Measurements from ENCODE around the gene PTDSS2. TPM values are rescaled to one million over a fixed set of nuclear protein-coding genes. Genes with fewer than 3 reads are reported as not detected.

PTDSS2 gene
- total RNA-seq, 1 donor from 2014 or later = 110 TPM

- DNase-seq (ENCODE audit: low read depth) = peak; percentile 78
Observed at GRCh38 chr11:488992-489391, 38.9 kb downstream of the PTDSS2 start.

DNA sequence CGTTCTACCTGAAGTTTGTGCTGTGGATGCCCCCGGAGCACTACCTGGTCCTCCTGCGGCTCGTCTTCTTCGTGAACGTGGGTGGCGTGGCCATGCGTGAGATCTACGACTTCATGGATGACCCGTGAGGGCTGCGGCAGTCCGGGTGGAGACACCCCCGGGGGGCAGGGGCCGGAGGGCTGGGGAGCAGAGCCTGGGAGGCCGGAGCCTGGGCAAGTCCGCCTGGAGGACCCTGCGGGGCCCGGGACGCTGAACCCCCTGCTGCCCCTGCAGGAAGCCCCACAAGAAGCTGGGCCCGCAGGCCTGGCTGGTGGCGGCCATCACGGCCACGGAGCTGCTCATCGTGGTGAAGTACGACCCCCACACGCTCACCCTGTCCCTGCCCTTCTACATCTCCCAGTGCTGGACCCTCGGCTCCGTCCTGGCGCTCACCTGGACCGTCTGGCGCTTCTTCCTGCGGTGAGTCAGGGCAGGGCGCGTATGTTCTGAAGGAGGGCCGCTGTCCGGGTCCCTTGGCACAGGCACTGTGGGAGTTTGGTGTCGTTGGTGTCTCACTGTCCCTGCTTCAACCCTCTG lies 39.6 kb downstream of the PTDSS2 start:
- no peak for DNase-seq (ENCODE audit: low read depth)

- no peak for DNase-seq (ENCODE audit: low read depth)
Observed at GRCh38 chr11:490186-490929, 40.3 kb downstream of the PTDSS2 start.

- DNase-seq (ENCODE audit: low read depth) = no peak
Observed at GRCh38 chr11:490930-491260, 40.8 kb downstream of the PTDSS2 start.

DNA sequence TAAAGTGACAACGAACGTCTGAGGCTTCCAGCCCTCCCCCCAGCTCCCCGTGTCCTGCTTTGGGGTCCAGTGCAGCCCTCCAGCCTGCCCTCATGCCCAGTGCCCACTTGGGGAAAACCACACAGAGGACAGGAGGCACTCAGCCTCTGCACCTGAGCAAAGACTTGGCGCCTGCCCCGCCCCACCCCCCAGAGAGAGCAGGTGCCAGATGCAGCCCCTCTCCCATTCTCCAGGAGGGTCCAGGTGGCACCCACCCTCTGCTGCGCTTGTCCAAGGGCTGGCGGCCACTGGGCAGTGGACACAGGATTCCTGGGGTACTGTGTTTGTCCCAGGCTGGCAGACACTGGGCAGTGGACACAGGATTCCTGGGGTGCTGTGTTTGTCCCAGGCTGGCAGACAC lies 41.3 kb downstream of the PTDSS2 start:
- DNase-seq (ENCODE audit: low read depth) = no peak

GRCh38 chr11:492427-493226 lies 42.5 kb downstream of the PTDSS2 start:
- DNase-seq (ENCODE audit: low read depth) = no peak

DNA sequence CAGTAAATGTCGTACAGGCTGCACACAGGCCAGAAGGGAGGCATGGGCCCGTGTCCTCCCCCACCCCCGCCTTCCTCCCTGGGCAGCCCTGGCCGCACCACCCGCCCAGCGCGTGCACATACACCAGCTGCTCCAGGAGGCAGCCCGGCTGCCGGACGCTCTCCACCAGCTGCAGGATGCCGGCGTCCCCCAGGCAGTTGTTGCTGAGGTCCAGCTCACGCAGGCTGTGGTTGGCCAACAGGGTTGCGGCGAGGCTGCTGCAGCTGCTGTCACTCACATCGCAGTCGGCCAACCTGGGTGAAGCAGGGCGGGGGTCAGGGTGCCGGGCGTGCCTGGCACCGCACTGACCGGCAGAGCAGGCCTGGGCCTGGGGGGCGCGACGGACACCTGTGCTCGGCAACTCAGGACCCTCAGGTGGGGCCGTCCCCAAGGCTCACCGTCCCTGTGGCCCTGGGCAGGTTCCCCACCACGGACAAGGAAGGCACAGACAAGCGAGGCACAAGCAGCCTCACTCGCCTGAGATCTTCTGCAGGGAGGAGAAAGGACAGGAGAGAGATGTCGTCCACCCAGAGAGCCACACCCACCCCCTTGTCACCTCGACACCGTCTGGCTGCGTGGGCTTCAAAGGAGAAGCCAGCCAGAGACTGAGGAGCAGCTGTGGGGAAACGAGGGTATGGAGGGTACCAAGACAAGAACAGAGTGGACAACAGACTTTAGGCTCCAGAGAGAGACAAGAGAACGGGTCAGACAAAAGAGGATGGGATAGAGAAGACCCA lies 44.9 kb downstream of the PTDSS2 start:
- DNase-seq (ENCODE audit: low read depth) = peak; percentile 97

GRCh38 chr11:495537-495931 lies 45.5 kb downstream of the PTDSS2 start:
- peak; percentile 78 for DNase-seq (ENCODE audit: low read depth)

GRCh38 chr11:496834-497564 lies 46.9 kb downstream of the PTDSS2 start:
- DNase-seq (ENCODE audit: low read depth) = no peak

DNA sequence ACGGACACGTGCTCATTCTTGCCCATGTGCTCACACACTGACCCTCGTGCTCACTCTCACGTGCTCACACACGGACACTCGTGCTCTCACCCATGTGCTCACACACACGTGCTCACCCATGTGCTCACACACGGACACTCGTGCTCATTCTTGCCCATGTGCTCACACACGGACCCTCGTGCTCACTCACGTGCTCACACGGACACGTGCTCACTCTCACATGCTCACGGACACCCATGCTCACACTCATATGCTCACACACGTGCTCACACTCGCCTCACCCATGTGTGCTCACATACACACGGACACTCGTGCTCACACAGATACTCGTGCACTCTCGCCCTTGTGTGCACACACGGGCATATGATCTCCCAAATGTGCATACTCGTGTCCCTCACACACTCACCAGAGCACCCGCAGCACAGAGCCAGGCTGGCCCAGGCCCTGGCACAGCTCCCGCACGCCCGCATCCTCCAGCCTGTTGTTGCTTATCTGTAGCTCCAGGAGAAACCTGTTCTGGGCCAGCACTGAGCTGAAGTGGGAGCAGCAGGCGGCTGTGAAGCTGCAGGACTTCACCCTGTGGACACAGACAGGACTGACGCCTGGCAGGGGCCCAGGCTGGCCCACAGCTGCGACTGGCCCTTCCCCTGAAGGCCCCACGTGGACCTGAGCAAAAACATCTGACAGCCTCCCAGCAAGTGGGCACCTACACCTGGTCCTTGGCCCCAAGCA lies 47.7 kb downstream of the PTDSS2 start:
- DNase-seq (ENCODE audit: low read depth) = peak; percentile 59

GRCh38 chr11:498297-499181 lies 48.5 kb downstream of the PTDSS2 start:
- DNase-seq (ENCODE audit: low read depth) = no peak

- peak; percentile 83 for DNase-seq (ENCODE audit: low read depth)
Observed at GRCh38 chr11:499201-500076, 49.4 kb downstream of the PTDSS2 start.

DNA sequence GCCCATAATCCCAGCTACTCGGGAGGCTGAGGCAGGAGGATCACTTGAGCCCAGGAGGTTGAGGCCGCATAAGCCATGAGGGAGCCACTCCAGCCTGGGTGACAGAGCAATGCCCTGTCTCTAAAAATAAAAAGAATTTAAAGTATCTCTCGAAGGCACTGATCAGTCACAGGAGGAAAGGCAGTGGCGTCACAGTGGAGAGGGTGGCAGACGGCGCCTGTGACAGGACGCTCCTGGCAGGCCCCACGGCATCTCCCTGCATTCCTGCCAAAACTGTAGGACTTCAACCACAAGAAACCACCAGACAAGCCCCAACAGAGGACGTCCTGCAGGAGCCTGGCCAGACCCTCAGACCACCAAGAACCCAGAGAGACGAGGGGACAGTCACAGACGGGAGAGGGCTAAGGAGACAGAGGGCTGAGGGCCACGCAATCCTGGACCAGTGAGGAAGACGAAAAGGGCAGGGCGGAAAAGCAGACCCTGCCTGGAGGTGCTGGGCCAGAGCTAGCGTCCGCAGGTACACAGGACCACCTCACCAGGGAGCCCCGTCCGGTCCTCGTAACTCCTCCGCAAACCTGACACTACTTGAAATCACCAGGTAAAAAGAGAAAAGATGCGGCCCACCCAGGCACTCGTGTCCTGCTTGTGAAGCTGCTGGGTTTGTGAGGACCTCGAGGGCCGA lies 51.1 kb downstream of the PTDSS2 start:
- no peak for DNase-seq (ENCODE audit: low read depth)

GRCh38 chr11:501683-502287 lies 51.7 kb downstream of the PTDSS2 start:
- DNase-seq (ENCODE audit: low read depth) = no peak

DNA sequence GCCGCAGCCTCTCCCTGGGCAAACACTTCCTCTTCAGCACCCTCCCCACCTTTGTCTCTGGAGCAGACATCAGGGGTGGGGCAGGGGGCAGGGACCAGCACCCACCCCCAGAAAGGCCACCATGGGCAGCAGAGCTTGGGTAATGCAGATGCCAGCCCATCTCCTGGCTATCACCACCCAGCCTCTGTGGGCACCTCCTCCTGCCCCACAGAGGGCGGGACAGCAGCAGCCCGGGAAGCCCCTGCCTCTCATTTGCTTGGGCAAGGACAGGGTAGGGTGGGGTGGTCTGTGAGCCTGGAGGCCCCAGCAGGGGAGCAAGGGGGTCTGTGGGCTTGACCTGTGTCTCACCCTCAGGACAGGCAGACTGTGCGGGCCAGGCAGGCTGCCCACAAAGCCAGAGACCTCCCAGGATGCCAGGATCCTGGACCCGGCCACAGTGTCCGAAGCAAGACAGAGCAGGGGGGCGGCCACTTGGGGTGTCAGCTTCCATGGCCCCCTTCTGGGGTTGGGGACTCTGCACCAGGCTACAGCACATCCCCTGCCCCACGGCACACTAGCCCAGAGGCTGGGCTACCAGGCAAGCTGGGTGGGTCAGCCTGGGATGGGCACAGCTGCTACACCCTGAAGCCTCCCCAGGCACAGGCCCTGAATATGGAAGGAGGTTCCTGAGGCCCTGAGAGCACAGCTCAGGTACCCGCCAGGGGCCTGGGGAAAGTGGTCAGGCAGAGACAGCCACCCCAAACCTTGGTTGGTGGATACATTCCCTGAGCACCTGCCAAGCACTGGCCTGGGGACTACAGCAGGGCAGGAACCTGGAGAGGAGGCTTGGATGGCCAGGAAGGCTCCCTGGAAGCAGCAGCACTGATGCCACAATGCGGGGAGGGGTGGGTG lies 52.5 kb downstream of the PTDSS2 start:
- DNase-seq (ENCODE audit: low read depth) = no peak
